Stimulated activated CD4-positive, alpha-beta T cell treated with anti-CD3 and anti-CD28 coated beads, Interleukin-1b, Interleukin-23, amount 100 ng/mL, for 48 hours (primary cell): ENCODE data around the gene PRC1.

ENCODE experiments used
- DNase-seq: peaks from one replicate; pipeline ENCODE4 v3.0.0-alpha.2; 2020

Gene PRC1

DNA sequence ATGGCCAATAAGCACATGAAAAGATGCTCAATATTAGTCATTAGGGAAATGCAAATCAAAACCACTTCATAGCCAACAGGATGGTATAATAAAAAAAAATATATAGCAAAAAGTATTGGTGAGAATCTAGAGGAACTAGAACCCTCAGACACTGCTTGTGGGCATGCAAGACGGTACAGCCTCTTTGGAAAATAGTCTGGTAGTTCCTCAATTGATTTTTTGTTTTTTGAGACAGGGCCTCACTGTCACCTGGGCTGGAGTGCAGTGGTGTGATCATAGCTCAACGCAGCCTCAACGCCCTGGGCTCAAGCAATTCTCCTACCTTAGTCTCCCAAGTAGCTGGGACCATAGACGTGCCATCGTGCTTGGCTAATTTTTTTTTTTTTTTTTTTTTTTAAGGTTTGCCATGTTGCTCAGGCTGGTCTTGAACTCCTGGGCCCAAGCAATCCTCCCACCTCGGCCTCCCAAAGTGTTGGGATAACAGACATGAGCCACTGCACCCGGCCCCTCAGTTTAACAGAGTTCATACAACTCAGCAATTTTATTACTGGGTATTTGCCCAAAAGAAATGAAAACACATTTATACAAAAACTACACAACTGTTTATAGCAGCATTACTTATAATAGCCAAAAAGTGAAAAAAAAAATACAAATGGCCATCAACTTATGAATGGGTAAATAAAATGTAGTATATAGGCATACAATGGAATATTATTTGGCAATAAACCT lies 5.1 kb downstream of the PRC1 start:
- DNase-seq: no peak

DNA sequence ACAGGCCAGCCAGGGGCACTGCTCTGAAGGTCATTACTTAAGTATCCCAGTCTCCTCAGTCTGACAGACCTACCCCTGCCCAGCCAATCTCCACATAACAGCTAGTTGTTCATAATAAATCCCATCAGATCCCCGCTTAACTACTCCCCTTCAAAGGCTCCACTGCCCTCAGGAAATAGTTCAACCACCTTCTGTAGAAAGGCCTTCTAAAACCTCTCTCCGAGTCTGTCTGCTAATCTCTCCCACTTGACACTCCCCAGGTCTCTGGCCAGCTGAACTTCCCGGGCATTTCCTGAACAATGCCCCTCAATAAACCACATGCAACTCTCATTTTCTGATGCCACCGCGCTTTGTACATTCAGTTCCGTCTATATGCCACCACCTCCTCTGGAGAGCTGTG lies 6.0 kb downstream of the PRC1 start:
- no peak for DNase-seq

GRCh38 chr15:90987561-90988141 lies 6.7 kb downstream of the PRC1 start:
- DNase-seq: no peak

- DNase-seq: no peak
These were observed 7.4 kb downstream of the PRC1 start for GRCh38 chr15:90986790-90987507.

- no peak for DNase-seq
These were observed 12.2 kb downstream of the PRC1 start for GRCh38 chr15:90982135-90982534.

DNA sequence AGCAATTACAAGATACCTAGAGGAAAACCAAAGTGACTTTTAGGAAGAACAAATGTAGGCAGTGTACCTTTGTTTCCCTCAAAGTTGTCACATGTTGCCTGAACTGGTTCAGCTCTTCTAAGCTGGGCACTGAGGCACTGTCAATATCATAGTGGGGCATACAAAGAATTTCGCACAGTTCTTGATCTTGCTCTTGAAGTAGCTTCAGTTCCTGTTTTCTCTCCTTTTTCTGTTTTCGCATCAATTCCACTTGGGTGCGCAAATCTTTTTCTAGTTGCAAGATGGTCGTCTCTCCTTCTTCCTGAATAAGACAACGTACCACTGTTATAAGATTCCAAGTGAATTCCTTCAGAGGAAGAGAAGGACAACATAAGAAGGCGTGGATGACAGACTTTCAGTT lies 12.7 kb downstream of the PRC1 start:
- no peak for DNase-seq

DNA sequence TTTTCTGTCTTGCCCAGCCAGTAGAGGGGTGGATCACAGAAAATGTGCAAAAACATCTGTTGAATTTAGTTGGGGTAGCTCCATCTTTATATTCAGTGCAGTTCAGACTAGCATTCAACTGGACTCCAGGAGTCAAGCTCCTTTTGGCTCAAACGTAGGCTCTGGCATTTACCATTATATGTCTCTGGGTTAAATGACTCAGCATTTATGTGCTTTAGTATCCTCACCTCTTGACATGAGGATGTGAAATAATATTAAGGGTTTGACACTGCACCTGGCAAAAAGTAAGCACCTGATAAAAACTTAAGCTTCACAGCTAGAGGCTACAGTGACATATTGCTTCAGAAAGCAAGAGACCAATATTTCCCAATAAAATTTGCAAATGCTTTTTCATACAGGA lies 14.8 kb downstream of the PRC1 start:
- DNase-seq: no peak

GRCh38 chr15:90974216-90974615 lies 20.1 kb downstream of the PRC1 start:
- DNase-seq: no peak

DNA sequence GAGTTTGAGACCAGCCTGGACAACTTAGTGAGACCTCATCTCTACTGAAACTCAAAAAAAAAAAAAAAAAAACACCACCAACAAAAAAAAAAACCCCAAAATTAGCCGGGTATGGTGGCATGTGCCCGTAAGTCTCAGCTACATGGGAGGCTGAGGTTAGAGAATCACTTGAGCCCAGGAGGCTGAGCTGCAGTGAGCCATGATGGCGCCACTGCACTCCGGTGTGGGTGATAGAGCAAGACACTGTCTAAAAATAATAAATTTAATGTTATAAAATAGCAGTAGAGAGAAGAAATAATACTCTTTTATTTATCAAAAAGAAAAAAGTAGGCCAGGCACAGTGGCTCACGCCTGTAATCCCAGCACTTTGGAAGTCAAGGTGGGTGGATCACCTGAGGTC lies 22.2 kb downstream of the PRC1 start:
- DNase-seq: no peak

DNA sequence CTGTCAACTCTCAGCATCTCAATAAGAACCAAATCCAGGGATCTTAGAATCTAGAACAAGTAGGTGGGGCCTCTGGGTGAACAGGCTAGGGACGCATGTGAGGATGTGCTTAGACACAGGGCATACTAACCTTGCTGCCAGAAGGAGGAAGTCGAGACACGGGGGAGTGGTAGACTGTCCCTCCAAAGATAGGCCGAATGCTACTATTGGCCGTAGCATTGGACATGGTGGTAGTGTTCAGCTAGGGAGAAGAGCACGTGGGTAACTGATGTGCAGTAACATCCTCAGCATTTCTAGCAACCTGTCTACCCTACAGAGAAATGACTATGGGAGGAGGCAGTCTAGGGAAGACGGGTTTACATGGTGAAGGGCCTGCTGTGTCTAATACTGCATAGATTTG lies 24.1 kb downstream of the PRC1 start:
- no peak for DNase-seq

DNA sequence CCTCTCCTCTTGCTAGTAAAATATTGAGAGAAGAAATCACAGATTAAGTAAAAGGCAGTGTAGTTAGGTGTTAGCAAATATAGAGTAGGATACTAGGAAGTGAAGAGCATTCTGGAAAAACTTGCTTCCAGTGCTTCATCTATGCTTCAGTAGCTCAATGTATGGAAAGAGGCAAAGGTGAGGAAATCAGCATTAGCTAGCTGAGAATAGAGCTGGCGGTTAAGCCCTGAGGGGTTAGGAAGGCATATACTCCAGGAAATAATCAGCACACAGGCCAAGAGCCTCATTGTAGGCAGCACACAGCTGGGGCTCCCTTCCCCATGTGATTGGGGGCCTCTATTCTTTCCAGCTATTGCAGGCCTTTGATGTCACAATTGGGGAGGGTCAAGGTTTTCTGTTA lies 25.9 kb downstream of the PRC1 start:
- DNase-seq: no peak

- DNase-seq: no peak
These were observed 27.1 kb downstream of the PRC1 start for GRCh38 chr15:90967206-90967605.

DNA sequence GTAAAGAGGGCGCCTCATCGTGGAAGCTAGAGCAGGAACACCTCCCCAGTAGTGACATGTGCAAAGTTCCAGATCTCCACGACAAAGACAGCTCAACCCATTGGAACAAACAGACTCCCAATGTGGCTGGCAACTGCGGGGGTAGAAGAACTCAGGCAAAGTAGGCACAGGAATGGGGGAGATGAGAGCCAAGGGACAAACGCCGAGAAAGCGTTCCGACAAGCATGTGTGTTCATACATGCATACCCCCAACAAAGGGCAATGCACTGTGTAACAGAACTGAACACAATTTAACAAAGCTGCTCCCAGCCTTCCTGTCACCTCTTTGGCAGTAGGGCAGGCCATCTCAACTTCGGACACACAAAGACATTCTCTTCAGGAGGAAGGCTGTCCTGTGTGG lies 28.1 kb downstream of the PRC1 start:
- no peak for DNase-seq

- no peak for DNase-seq
These were observed 32.3 kb downstream of the PRC1 start for GRCh38 chr15:90962021-90962420.

- no peak for DNase-seq
These were observed 33.8 kb downstream of the PRC1 start for GRCh38 chr15:90960298-90961091.

GRCh38 chr15:90959894-90960293 lies 34.4 kb downstream of the PRC1 start:
- no peak for DNase-seq

DNA sequence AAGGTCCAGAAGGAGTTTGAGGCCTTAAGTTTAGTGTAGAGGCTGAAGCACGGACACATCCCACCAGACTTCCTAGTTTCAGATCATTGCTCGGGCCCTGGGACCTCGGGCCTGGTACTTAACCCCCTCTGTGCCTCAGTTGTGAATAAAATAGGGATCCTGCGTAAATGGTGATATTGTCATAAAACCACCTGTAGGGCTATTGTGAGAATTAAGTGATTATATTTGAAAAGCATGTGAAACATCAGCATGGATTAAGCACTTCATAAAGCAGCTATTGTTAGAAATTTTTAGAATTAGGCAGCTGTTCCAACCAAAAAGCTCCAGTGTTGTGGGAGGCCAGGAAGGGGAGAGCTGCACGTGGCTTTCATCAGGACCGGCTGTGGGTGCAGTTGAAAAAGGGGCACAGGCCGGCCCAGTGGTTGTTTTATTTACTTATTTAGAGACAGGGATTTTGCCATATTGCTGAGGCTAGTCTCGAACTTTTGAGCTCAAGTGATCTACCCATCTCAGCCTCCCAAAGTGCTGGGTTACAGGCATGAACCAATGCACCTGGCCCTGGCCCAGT lies 35.2 kb downstream of the PRC1 start:
- no peak for DNase-seq

- no peak for DNase-seq
These were observed 36.5 kb downstream of the PRC1 start for GRCh38 chr15:90957791-90958190.

GRCh38 chr15:90957031-90957790 lies 37.1 kb downstream of the PRC1 start:
- DNase-seq: no peak

DNA sequence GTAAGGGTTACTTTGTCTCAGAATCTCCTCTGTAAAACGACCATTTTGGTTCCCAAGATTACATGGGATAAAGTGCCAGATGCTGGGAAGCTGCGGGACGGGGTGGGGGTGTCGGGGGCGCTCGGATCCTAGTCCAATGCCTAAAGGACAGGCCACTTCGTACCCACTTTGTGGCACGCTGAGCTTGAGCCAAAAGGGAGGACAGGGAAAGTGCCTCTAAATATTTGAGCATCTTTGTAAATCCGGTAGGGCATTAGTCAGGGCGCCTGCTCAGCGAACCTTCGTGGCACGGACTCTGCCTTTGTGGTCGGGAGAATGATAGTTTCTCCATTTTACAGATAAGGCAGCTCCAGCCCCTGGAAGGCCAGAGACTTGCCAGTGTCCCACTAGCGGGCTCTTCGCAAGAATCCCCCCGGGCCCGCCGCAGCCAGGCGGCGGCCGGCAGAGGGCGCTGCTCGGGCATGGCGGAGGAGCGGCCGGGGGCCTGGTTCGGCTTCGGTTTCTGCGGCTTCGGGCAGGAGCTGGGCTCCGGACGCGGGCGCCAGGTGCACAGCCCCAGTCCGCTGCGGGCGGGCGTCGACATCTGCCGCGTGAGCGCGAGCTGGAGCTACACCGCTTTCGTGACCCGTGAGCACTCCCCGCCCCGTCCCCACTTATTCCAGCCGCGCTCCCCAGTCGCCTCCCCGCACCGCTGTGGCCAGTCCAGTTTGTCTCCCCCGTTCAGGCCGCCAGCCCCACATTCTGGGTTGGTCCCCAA lies 37.9 kb downstream of the PRC1 start:
- DNase-seq: peak; percentile 55

GRCh38 chr15:90955624-90956273 lies 38.6 kb downstream of the PRC1 start:
- no peak for DNase-seq
